NCI-H510A (cell line): ENCODE results near the gene TTBK1.

Experiments used
- DNase-seq: peaks from one replicate; lab custom pipeline; 2025; lab: John Stamatoyannopoulos, UW

The TTBK1 gene

DNA sequence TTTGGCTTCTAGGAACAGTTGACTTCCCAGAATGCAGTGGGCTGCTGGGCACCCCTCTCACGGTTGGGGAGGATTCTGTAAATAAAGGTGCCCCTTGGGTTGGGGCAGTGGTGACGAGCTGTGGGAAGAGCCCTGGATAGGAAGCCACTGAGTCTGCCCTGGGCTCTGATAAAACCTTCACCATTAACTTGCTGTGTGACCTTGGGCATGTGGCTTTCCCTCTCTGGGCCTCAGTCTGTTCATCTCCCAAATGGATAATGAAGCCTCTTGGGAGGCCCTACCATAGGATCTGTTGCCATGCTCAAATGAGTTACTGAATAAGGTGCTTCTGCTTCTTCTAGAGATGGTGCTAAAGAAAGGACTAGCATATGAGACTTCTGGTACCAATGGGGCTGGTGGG, 61.6 kb downstream of the TTBK1 start:
- no peak for DNase-seq

GRCh38 chr6:43306086-43306485, 62.8 kb downstream of the TTBK1 start:
- no peak for DNase-seq

DNA sequence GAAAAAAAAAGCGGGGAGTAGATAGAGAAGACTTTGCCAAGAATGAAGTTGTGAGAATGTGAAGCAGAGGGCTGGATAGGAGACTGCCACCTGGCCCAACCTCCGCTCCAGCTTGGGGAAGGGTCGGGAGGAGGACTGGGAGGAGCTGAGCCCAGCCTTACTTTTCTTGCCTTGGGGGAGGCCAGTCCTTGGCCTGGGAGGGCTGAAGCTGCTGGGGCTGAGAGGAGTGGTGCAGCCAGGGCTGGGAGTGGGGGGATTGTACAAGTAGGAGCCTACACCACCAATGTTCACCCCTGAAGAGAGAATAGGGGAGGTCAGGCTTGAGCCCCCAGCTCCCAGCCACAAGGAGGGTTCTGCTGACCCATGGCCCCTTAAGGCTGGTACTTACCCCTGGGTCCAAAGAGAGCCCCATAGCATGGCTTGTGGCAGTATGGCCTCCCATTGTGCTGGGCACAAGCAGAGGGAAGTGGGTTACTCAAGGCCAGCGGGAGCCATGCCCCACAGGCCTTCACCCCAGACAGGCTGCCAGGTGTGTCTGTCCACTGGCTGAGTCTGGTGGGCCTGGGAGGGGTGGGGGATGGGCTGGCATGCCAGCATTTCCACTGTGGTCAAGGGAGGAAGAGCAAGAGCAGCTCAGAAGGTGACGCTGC, 64.3 kb downstream of the TTBK1 start:
- no peak for DNase-seq

DNA sequence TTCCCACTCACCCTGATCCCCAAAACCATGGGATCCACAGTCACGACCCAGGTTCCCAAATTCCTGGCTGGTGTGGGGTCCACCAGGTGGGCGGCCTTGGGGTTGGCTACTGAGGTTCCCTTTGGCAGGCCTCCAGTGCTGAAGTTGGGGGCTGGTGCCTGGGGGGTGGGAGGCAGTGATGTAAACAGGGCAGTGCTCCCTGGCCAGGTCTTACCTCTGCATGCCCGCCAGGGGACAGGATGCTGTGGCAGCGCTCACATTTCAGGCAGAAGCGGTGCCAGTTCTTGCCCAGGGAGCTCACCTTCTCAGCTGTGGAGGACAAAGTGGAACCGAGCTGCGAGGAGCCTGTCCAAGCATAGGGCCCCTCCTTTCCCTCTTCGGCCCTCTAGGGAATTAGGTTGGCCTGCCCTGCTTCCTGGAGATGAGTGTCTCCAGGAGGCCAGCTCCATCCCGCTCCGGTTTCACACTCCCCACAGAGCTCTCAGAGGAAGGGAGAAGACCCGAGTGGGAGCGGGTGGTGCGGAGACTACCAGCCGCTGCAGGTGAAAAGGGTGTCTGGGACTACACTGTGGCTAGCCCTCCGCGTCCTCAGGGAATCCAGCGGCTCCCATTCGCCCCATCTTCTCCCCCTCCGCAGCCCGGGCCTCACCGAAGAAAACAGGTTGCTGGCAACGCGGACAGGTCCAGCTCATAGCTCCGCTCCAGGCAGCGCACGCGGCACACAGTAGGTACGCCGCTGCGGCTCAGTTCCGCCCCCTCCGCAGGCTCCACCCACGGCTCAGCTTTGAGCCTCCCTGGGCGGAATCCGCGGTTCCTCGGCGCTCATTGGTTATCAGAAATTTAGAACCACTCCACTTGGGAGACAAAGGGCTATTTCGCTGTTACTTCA, 65.1 kb downstream of the TTBK1 start, which contains the start of gene CRIP3:
Gene CRIP3 (minus strand): TSS at position 726 of the 889 bp plus-strand sequence. CDS start 34 bp downstream, at position 692.
- DNase-seq, result no peak

GRCh38 chr6:43308990-43309477, 65.8 kb downstream of the TTBK1 start:
- no peak for DNase-seq

DNA sequence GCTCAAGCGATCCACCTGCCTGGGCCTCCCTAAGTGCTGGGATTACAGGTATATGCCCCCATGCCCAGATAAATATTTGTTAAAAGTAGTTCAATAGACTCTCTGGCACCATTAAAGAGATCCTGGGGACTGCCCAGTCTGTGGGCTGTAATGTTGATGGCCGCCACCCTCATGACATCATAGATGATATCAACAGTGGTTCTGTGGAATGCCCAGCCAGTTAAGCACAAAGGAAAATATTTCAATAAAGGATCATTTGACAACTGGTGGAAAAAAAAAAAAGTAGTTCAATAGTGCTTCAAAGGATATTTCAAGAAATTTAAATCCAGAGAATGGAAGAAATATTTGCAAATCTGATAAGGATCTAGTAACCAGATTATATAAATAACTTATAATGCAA, 66.9 kb downstream of the TTBK1 start:
- no peak for DNase-seq

- DNase-seq, result no peak
These were observed 67.3 kb downstream of the TTBK1 start for GRCh38 chr6:43310624-43311023.

DNA sequence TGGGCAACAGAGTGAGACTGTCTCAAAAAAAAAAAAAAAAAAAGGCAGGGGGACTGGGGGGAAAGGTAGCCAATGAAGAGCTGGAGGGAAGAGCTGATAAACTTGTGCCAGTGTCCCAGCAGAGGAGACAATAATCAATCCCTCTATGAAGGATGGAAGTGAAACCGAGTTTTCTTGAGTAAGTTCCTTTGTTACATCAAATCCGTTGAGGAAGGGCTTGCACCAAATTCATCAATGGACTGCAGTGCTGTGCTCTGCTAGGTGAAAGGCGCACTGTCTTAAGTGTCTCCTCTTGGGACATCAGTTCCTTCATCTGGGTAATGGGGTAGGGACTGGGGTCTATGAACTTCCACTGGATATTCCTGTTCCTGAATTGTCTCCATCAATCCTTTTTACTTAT, 68.4 kb downstream of the TTBK1 start:
- DNase-seq, result no peak

- DNase-seq, result no peak
These were observed 70.5 kb downstream of the TTBK1 start for GRCh38 chr6:43313813-43314212.

DNA sequence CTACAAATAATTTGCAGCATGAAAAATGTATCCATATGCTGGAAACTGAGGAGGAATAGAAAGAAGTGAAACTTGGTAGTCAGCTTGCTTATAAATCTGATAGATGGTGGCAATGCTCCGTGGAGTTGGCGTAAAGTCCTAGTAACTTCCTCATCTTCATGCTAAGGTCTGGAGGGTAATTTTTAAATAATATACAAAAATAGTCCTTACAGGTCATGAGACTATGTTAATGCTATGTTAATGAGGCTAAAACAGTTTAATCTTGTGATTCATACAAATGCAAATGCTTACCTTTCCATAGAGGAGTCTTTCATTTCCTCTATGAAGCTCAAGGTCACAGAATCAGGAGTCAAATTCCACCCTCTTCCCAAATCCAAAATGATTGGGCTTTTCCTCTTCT, 74.7 kb downstream of the TTBK1 start:
- no peak for DNase-seq

DNA sequence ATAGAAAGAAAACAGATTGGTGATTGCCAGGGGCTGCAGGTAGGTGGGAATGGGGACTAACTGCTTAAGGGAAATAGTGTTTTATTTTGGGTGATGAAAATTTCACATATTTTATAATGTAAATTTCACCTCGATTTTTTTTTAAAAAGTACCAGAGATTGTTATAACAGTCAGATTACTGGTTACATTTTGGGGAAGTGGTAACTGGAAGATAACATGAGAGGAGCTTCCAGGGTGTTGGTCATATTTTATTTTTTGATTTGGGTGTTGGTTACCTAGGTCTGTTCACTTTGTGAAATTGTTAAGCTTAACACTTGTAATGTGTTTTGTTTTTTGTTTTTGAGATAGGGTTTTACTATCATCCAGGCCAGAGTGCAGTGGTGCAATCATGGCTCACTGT, 82.6 kb downstream of the TTBK1 start:
- no peak for DNase-seq

DNA sequence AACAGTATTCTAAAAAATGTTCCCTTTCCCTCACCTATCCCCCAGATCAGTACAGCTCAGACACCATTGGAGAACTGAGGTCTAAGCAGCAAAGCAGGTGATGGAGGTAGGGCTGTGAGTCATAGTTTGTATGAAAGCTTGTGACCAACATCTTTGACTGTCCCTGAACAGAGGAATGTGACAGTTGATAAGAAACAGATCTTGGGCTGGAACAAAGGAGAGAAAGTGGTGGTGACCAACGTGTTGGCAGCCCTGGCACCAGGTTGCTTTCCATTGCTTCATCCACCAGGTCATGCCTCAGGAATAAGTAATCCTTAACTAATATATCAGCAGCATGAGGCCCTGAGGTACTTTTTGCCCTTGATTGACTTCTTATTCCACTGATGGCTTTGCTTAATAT, 85.2 kb downstream of the TTBK1 start:
- no peak for DNase-seq

GRCh38 chr6:43331470-43331869, 88.2 kb downstream of the TTBK1 start:
- DNase-seq, result no peak

- DNase-seq, result no peak
These were observed 88.6 kb downstream of the TTBK1 start for GRCh38 chr6:43331891-43332290.

DNA sequence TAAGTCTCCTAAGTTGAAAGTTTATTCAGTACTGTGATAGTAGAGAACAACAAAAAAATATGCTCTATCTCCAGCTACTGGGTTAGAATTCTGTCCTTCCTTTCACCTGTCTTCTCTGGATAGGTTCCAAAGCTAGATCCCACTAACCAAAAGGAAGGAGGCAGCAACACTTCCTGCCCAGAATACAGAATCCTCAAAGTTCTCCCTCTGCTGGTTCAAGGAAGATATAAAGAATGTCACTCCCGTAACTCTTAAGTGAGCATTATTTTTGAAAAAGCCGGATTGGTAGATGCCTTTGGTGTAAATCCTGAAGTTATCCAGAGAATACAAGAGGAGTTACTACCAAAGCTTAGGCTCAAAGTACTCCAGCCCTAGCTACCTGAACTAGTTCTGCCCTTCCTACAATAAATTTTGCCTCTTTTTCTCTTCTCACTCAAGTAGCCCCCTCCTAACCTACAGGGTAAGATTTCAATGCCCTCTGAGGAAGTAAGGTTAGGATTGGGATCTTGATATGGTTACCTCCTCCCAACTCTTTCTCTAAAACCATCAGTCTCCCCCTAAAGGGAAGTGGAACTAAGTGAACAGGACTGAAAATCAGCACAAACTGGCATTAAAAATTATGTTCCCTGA, 91.3 kb downstream of the TTBK1 start:
- no peak for DNase-seq

GRCh38 chr6:43335469-43335868, 92.2 kb downstream of the TTBK1 start:
- no peak for DNase-seq

DNA sequence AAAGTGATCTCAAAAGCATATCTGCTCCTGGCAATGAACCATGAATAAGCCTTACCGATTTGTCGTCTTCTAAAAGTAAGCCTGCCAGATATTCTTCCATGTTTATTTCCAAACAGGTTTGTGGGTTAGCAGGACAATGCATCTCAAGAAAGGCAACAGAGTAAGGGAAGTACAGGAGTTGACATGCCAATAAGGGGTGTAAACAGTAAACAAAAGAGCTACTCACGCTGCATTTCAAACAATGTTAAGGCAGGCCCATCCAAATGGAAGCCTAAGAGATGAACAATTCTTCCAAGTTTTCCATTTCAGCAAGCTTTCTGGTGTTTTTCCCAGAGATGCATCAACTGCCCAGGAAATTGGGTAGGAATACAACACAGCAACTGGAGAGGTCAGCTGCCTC, 93.1 kb downstream of the TTBK1 start:
- no peak for DNase-seq
